WTC11 (cell line): ENCODE results near the gene SYNRG. TPM values are rescaled to one million over a fixed set of nuclear protein-coding genes. Genes with fewer than 3 reads are reported as not detected.
A peak's percentile ranks its signal among the peaks of the same experiment; 100 is the strongest.

Experiments used
- ATAC-seq: fragments of 200-7000 bp; cut with Tn5 transposase; 2 replicates; pipeline ENCODE4 v1.10.0; 2021; ENCODE audit warnings: mild to moderate bottlenecking, moderate library complexity
- CTCF ChIA-PET: fragments of 300-600 bp; sonication (Branson Sonifier 250); formaldehyde crosslinking; loops from one replicate; lab custom pipeline; 2021; ENCODE audit warnings: antibody characterized with exemption; lab: Charles Lee
- POLR2A ChIA-PET: fragments of 350-600 bp; sonication (Branson Sonifier 250); formaldehyde crosslinking; loops from one replicate; lab custom pipeline; 2021; ENCODE audit warnings: antibody characterized with exemption; lab: Charles Lee
- DNase-seq: peaks from one replicate; pipeline ENCODE4 v3.0.0; 2021; ENCODE audit warnings: low spot score
- H3K27ac Mint-ChIP-seq: 2 replicates; pipeline ENCODE4 v1.8.0; 2021; ENCODE audit warnings: mixed read lengths
- H3K27me3 Mint-ChIP-seq: 2 replicates; pipeline ENCODE4 v1.8.0; 2021; ENCODE audit warnings: low read depth, mild to moderate bottlenecking, moderate library complexity, mixed read lengths
- H3K36me3 Mint-ChIP-seq: 2 replicates; pipeline ENCODE4 v1.8.0; 2021; ENCODE audit warnings: mixed read lengths
- H3K4me1 Mint-ChIP-seq: 2 replicates; pipeline ENCODE4 v1.8.0; 2022; ENCODE audit warnings: mixed read lengths
- H3K4me3 Mint-ChIP-seq: 2 replicates; pipeline ENCODE4 v1.8.0; 2021; ENCODE audit warnings: mild to moderate bottlenecking, moderate library complexity, mixed read lengths
- H3K9me3 Mint-ChIP-seq: 2 replicates; pipeline ENCODE4 v1.8.0; 2021; ENCODE audit warnings: mixed read lengths
- ARID4B ChIP-seq: sonication (generic); formaldehyde crosslinking; IDR thresholded peaks from 2 replicates; pipeline ENCODE4 v1.8.0; 2023; ENCODE audit warnings: missing genetic modification reagents, mild to moderate bottlenecking, borderline replicate concordance
- CREB1 ChIP-seq: sonication (generic); formaldehyde crosslinking; IDR thresholded peaks from 2 replicates; pipeline ENCODE4 v1.8.0; 2023; ENCODE audit warnings: mild to moderate bottlenecking, missing genetic modification reagents
- CTCF ChIP-seq: fragments of 200-600 bp; IDR thresholded peaks from 2 replicates; pipeline ENCODE4 v1.8.0; 2022; ENCODE audit warnings: antibody characterized with exemption
- ESRRA ChIP-seq: sonication (generic); formaldehyde crosslinking; IDR thresholded peaks from 2 replicates; pipeline ENCODE4 v1.8.1; 2022; ENCODE audit warnings: mild to moderate bottlenecking, missing genetic modification reagents, borderline replicate concordance
- JAZF1 ChIP-seq: fragments of 250-450 bp; sonication (Bioruptor Pico); IDR thresholded peaks from 2 replicates; pipeline ENCODE4 v1.9.0; 2021; ENCODE audit warnings: moderate library complexity, mild to moderate bottlenecking, inconsistent platforms
- NFYB ChIP-seq: sonication (generic); formaldehyde crosslinking; conservative IDR thresholded peaks from 2 replicates; pipeline ENCODE4 v1.8.0; 2022; ENCODE audit warnings: low read depth, missing genetic modification reagents
- SMAD4 ChIP-seq: sonication (generic); formaldehyde crosslinking; IDR thresholded peaks from 2 replicates; pipeline ENCODE4 v1.8.0; 2022; ENCODE audit warnings: mild to moderate bottlenecking, missing genetic modification reagents
- STAT6 ChIP-seq: sonication (generic); formaldehyde crosslinking; conservative IDR thresholded peaks from 2 replicates; pipeline ENCODE4 v1.8.1; 2023; ENCODE audit warnings: mild to moderate bottlenecking, low read depth, missing genetic modification reagents, moderate library complexity
- ZNF121 ChIP-seq: sonication (generic); formaldehyde crosslinking; IDR thresholded peaks from 2 replicates; pipeline ENCODE4 v1.8.0; 2023; ENCODE audit warnings: missing genetic modification reagents
- ZNF317 ChIP-seq: sonication (generic); formaldehyde crosslinking; IDR thresholded peaks from 2 replicates; pipeline ENCODE4 v1.8.1; 2023; ENCODE audit warnings: low read depth, mild to moderate bottlenecking, moderate library complexity, missing genetic modification reagents, borderline replicate concordance
- ZNF416 ChIP-seq: fragments of 250-450 bp; sonication (Bioruptor Pico); IDR thresholded peaks from 2 replicates; pipeline ENCODE4 v1.9.0; 2021; ENCODE audit warnings: mild to moderate bottlenecking, inconsistent platforms
- ZNF512 ChIP-seq: sonication (generic); formaldehyde crosslinking; IDR thresholded peaks from 2 replicates; pipeline ENCODE4 v1.8.1; 2022; ENCODE audit warnings: missing genetic modification reagents, borderline replicate concordance
- total RNA-seq: library from RNA; stranded (reverse); gene quantifications from 3 replicates; pipeline ENCODE4 v1.2.3, GENCODE V29; 2021
- TF ChIP-seq, protein P1 (sequence below): sonication (generic); formaldehyde crosslinking; IDR thresholded peaks from 2 replicates; pipeline ENCODE4 v1.8.1; 2023; ENCODE audit warnings: mild to moderate bottlenecking, missing genetic modification reagents

The SYNRG gene
- total RNA-seq, 1 experiment from 2014 or later: 31.3 TPM

- no peak for DNase-seq
- H3K4me1 Mint-ChIP-seq: no peaks in the 10 kb centered on the region
- no peaks in the 10 kb centered on the region for H3K27me3 Mint-ChIP-seq
- ChIA-PET CTCF (interaction anchor here (1.2 to 1.3 kb wide), 2 partner anchors 24 to 40 kb away, joined by 3 to 5 read pairs; no protein-coding TSS in a partner anchor), POLR2A (interaction anchor here (1.5 kb wide), 1 partner anchor 39 kb away, joined by 7 read pairs; no protein-coding TSS in a partner anchor)
- TF ChIP-seq ZNF512 (no peak), CREB1 (no peak), ZNF317 (CRISPR knock-in tag) (no peak), ESRRA (no peak), ZNF416 (CRISPR knock-in tag) (no peak)
- TF ChIP-seq, all 79 proteins: peak for 0
- Mint-ChIP-seq H3K27ac (peak overlapping the region; percentile 73; the same call in 1 of the 2 replicates), H3K4me3 (no peak overlapping the region), H3K9me3 (no peaks in the 10 kb centered on the region), H3K36me3 (peaks cover 11% of the 10 kb centered on the region)
- no peak for ATAC-seq
Observed at GRCh38 chr17:37530420-37530819, 78.8 kb downstream of the SYNRG start.

DNA sequence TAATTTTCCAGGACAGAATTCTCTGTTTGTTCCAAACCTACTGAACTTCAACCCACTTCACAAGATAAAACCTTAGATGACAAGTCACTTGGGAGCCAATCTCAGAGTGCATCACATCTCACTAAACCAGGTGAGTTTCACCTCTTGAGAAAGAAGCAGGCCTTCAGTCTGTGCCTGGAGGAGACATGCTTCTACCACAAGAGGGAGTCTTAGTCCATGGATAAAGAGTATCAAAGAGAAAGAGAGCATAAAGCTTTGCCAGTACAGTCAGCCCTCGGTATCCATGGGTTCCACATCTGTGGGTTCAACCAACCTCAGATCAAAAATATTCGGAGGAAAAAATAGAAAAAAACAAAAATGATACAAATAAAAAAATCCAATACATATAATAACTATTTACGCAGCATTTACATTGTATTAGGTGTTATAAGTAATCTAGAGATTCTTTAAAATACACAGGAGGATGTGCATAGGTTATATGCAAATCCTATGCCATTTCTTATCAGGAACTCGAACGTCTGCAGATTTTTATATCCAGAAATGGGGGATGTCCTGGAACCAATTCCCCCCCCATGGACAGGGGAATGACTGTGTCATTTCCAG is 81.9 kb downstream of the SYNRG start:
- Mint-ChIP-seq H3K9me3 (no peaks in the 10 kb centered on the region), H3K4me1 (no peaks in the 10 kb centered on the region), H3K27ac (peak overlapping the region; percentile 26; the same call in 1 of the 2 replicates), H3K27me3 (no peaks in the 10 kb centered on the region; the same call in 1 of the 2 replicates), H3K36me3 (peaks cover 9% of the 10 kb centered on the region), H3K4me3 (no peak overlapping the region)
- ChIA-PET POLR2A (interaction anchor here (0.7 kb wide), 1 partner anchor 85 kb away, joined by 3 read pairs; no protein-coding TSS in a partner anchor), CTCF (interaction anchor here (0.6 to 2.0 kb wide), 24 partner anchors 11 to 317 kb away, joined by 3 to 21 read pairs (median 4); partner anchors contain the start of gene SYNRG)
- ATAC-seq: peak; percentile 92
- no peak for DNase-seq
- TF ChIP-seq SMAD4 (CRISPR knock-in tag) (no peak), STAT6 (CRISPR knock-in tag) (no peak), CTCF (peak; percentile 47), ZNF121 (no peak), ARID4B (CRISPR knock-in tag) (no peak), NFYB (CRISPR knock-in tag) (no peak), JAZF1 (CRISPR knock-in tag) (no peak)
- TF ChIP-seq, protein P1, sequence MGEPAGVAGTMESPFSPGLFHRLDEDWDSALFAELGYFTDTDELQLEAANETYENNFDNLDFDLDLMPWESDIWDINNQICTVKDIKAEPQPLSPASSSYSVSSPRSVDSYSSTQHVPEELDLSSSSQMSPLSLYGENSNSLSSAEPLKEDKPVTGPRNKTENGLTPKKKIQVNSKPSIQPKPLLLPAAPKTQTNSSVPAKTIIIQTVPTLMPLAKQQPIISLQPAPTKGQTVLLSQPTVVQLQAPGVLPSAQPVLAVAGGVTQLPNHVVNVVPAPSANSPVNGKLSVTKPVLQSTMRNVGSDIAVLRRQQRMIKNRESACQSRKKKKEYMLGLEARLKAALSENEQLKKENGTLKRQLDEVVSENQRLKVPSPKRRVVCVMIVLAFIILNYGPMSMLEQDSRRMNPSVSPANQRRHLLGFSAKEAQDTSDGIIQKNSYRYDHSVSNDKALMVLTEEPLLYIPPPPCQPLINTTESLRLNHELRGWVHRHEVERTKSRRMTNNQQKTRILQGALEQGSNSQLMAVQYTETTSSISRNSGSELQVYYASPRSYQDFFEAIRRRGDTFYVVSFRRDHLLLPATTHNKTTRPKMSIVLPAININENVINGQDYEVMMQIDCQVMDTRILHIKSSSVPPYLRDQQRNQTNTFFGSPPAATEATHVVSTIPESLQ (CRISPR knock-in tag): no peak
